Suppressor macrophage treated with lipopolysaccharide for 1 hour (primary cell): Measurements from ENCODE around the gene MRPS25.
"Not testable (repeated sequence)": the region's sequence is repeated elsewhere in the genome, so short reads cannot be mapped to it uniquely, and the experiment has no call there.

Source experiments
- DNase-seq, 3 donors: peaks; one replicate each; pipeline ENCODE4 v3.0.0-alpha.2; 2020 to 2022

MRPS25 gene

GRCh38 chr3:15042936-15043335, 22.2 kb downstream of the MRPS25 start:
- no peak for DNase-seq

- DNase-seq = no peak
Measured at GRCh38 chr3:15041950-15042349, 23.2 kb downstream of the MRPS25 start.

- DNase-seq = no peak
Measured at GRCh38 chr3:15040844-15041243, 24.3 kb downstream of the MRPS25 start.

- DNase-seq = no peak
Measured at GRCh38 chr3:15038306-15038705, 26.8 kb downstream of the MRPS25 start.

GRCh38 chr3:15033103-15033502, 32.0 kb downstream of the MRPS25 start:
- no peak for DNase-seq

GRCh38 chr3:15032650-15033049, 32.5 kb downstream of the MRPS25 start:
- no peak for DNase-seq

GRCh38 chr3:15029625-15030024, 35.5 kb downstream of the MRPS25 start:
- DNase-seq = no peak

- no peak for DNase-seq
Measured at GRCh38 chr3:15023719-15024118, 41.4 kb downstream of the MRPS25 start.

- no peak for DNase-seq
Measured at GRCh38 chr3:15023249-15023648, 41.9 kb downstream of the MRPS25 start.

- no peak for DNase-seq
Measured at GRCh38 chr3:15017191-15017590, 47.9 kb downstream of the MRPS25 start.

GRCh38 chr3:15015456-15015855, 49.7 kb downstream of the MRPS25 start:
- DNase-seq = no peak

GRCh38 chr3:15014606-15015328, 50.3 kb downstream of the MRPS25 start:
- no peak for DNase-seq

GRCh38 chr3:15011174-15011573, 53.9 kb downstream of the MRPS25 start:
- no peak for DNase-seq

- DNase-seq = no peak
Measured at GRCh38 chr3:15010664-15011063, 54.5 kb downstream of the MRPS25 start.

GRCh38 chr3:15009167-15009566, 55.9 kb downstream of the MRPS25 start:
- no peak for DNase-seq

GRCh38 chr3:15007681-15008141, 57.4 kb downstream of the MRPS25 start:
- no peak for DNase-seq

- not testable (repeated sequence) for DNase-seq
Measured at GRCh38 chr3:14999182-14999581, 65.9 kb downstream of the MRPS25 start.
